ENCODE data around the gene ZNF169.
A peak's percentile ranks its signal among the peaks of the same experiment; 100 is the strongest.
"Not testable (repeated sequence)": the region's sequence is repeated elsewhere in the genome, so short reads cannot be mapped to it uniquely, and the experiment has no call there.

Gene ZNF169

GRCh38 chr9:94212531-94212930 is 46.6 kb upstream of the ZNF169 start:
- no peak overlapping the region for H3K4me3 ChIP-seq (ENCODE audit: low read depth, low read length, poor library complexity, severe bottlenecking)
- H3K4me1 ChIP-seq (ENCODE audit: insufficient read depth, low read length, severe bottlenecking) = no peaks in the 10 kb centered on the region
- H3K36me3 ChIP-seq (ENCODE audit: insufficient read depth, low read length) = no peaks in the 10 kb centered on the region
- no peak overlapping the region for H3K9ac ChIP-seq (ENCODE audit: low read length)
- TF ChIP-seq EZH2 (IDR thresholded peaks at IDR 0.05; ENCODE audit: borderline replicate concordance, low read length) (no peak), CTCF (IDR thresholded peaks at IDR 0.05; ENCODE audit: low read length) (no peak)
- no peaks in the 10 kb centered on the region for H4K20me1 ChIP-seq (ENCODE audit: insufficient read depth, low read length)
- no peak overlapping the region for H3K4me2 ChIP-seq (ENCODE audit: low read length)
- no peak overlapping the region for H2AFZ ChIP-seq (ENCODE audit: low read length)
- H3K27ac ChIP-seq (ENCODE audit: low read depth, low read length, poor library complexity, severe bottlenecking) = no peak overlapping the region
- H3K9me2 ChIP-seq (ENCODE audit: low read depth, low read length) = no peaks in the 10 kb centered on the region
- H3K27me3 ChIP-seq (ENCODE audit: insufficient read depth, low read length) = peaks cover 11% of the 10 kb centered on the region; the same call in 1 of the 2 replicates
- no peaks in the 10 kb centered on the region for H3K79me2 ChIP-seq (ENCODE audit: insufficient read depth, low read length)
- H3F3A ChIP-seq (ENCODE audit: insufficient read depth, low read length) = no peaks in the 10 kb centered on the region
- H3K9me3 ChIP-seq (ENCODE audit: low read length) = no peaks in the 10 kb centered on the region

- H3K4me1 ChIP-seq (ENCODE audit: insufficient read depth, low read length, severe bottlenecking) = no peaks in the 10 kb centered on the region
- no peak for TF ChIP-seq EZH2 (IDR thresholded peaks at IDR 0.05; ENCODE audit: borderline replicate concordance, low read length)
- TF ChIP-seq CTCF (IDR thresholded peaks at IDR 0.05; ENCODE audit: low read length) = peak; percentile 85
- no peak overlapping the region for H2AFZ ChIP-seq (ENCODE audit: low read length)
- H4K20me1 ChIP-seq (ENCODE audit: insufficient read depth, low read length) = no peaks in the 10 kb centered on the region
- no peak overlapping the region for H3K4me2 ChIP-seq (ENCODE audit: low read length)
- peaks cover 4% of the 10 kb centered on the region; the same call in 1 of the 2 replicates for H3K27me3 ChIP-seq (ENCODE audit: insufficient read depth, low read length)
- H3K4me3 ChIP-seq (ENCODE audit: low read depth, low read length, poor library complexity, severe bottlenecking) = no peak overlapping the region
- no peaks in the 10 kb centered on the region for H3K36me3 ChIP-seq (ENCODE audit: insufficient read depth, low read length)
- no peaks in the 10 kb centered on the region for H3K79me2 ChIP-seq (ENCODE audit: insufficient read depth, low read length)
- H3K9me2 ChIP-seq (ENCODE audit: low read depth, low read length) = no peaks in the 10 kb centered on the region
- H3K9me3 ChIP-seq (ENCODE audit: low read length) = no peaks in the 10 kb centered on the region
- H3K9ac ChIP-seq (ENCODE audit: low read length) = no peak overlapping the region
- no peaks in the 10 kb centered on the region for H3F3A ChIP-seq (ENCODE audit: insufficient read depth, low read length)
- H3K27ac ChIP-seq (ENCODE audit: low read depth, low read length, poor library complexity, severe bottlenecking) = no peak overlapping the region
Measured at GRCh38 chr9:94213511-94214124, 45.5 kb upstream of the ZNF169 start.

- Histone ChIP-seq H3K4me3 (ENCODE audit: low read depth, low read length, poor library complexity, severe bottlenecking) (no peak overlapping the region), H3F3A (ENCODE audit: insufficient read depth, low read length) (no peaks in the 10 kb centered on the region), H3K79me2 (ENCODE audit: insufficient read depth, low read length) (no peaks in the 10 kb centered on the region), H3K27ac (ENCODE audit: low read depth, low read length, poor library complexity, severe bottlenecking) (no peak overlapping the region), H3K4me1 (ENCODE audit: insufficient read depth, low read length, severe bottlenecking) (no peaks in the 10 kb centered on the region), H3K36me3 (ENCODE audit: insufficient read depth, low read length) (no peaks in the 10 kb centered on the region), H3K9ac (ENCODE audit: low read length) (no peak overlapping the region), H2AFZ (ENCODE audit: low read length) (no peak overlapping the region), H3K9me3 (ENCODE audit: low read length) (no peaks in the 10 kb centered on the region), H3K27me3 (ENCODE audit: insufficient read depth, low read length) (no peaks in the 10 kb centered on the region), H4K20me1 (ENCODE audit: insufficient read depth, low read length) (no peaks in the 10 kb centered on the region), H3K9me2 (ENCODE audit: low read depth, low read length) (no peaks in the 10 kb centered on the region), H3K4me2 (ENCODE audit: low read length) (no peak overlapping the region)
- TF ChIP-seq CTCF (IDR thresholded peaks at IDR 0.05; ENCODE audit: low read length) = no peak
- TF ChIP-seq EZH2 (IDR thresholded peaks at IDR 0.05; ENCODE audit: borderline replicate concordance, low read length) = no peak
Measured at GRCh38 chr9:94222870-94223269, 36.2 kb upstream of the ZNF169 start.

- H3K4me1 ChIP-seq (ENCODE audit: insufficient read depth, low read length, severe bottlenecking); H4K20me1 ChIP-seq (ENCODE audit: insufficient read depth, low read length); H3K27me3 ChIP-seq (ENCODE audit: insufficient read depth, low read length); H3K79me2 ChIP-seq (ENCODE audit: insufficient read depth, low read length); H3K36me3 ChIP-seq (ENCODE audit: insufficient read depth, low read length); H3K9me2 ChIP-seq (ENCODE audit: low read depth, low read length); H3K4me2 ChIP-seq (ENCODE audit: low read length); H3K4me3 ChIP-seq (ENCODE audit: low read depth, low read length, poor library complexity, severe bottlenecking); H3K9ac ChIP-seq (ENCODE audit: low read length); H2AFZ ChIP-seq (ENCODE audit: low read length); H3K9me3 ChIP-seq (ENCODE audit: low read length); H3K27ac ChIP-seq (ENCODE audit: low read depth, low read length, poor library complexity, severe bottlenecking); H3F3A ChIP-seq (ENCODE audit: insufficient read depth, low read length): not testable (repeated sequence)
Measured at GRCh38 chr9:94225413-94225812, 33.7 kb upstream of the ZNF169 start.

Measured in OCI-LY1 (cell line).